ENCODE data around the gene CYBRD1.
"Not testable (repeated sequence)": the region's sequence is repeated elsewhere in the genome, so short reads cannot be mapped to it uniquely, and the experiment has no call there.

The CYBRD1 gene, protein sequence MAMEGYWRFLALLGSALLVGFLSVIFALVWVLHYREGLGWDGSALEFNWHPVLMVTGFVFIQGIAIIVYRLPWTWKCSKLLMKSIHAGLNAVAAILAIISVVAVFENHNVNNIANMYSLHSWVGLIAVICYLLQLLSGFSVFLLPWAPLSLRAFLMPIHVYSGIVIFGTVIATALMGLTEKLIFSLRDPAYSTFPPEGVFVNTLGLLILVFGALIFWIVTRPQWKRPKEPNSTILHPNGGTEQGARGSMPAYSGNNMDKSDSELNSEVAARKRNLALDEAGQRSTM

DNA sequence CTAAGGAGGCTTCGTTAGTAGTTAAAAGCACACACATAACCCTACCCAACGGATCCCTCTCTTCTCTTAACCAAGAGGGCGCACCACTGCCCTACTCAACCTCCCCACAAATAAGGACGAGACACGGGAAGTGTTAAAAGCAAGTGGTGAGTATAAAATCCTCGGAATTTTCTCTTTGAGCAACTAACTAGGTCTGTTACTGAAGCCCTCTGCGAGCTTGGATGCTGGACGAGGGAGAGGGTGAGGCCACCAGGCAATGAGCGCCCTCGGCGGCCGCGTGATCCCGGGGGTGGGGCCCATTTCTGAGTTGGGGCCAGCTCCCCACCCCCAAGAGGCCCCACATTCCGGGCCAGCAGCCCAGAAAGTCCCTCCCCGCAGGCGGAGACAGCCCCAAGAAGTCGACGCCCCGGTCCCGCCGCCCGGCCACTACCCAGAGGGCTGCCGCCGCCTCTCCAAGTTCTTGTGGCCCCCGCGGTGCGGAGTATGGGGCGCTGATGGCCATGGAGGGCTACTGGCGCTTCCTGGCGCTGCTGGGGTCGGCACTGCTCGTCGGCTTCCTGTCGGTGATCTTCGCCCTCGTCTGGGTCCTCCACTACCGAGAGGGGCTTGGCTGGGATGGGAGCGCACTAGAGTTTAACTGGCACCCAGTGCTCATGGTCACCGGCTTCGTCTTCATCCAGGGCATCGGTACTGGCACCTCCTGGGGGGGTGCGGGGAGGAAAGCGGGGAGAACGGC lies at the start of gene CYBRD1:
CYBRD1 (plus strand) TSS at position 423 of the 736 bp plus-strand sequence; CDS start at position 495, 72 bp downstream.
- Mint-ChIP-seq H3K9me3 (no peaks in the 10 kb centered on the region), H3K4me3 (peak within 1 kb of the TSS; percentile 74), H3K27me3 (peaks cover 68% of the 10 kb centered on the region), H3K27ac (no peak within 1 kb of the TSS), H3K4me1 (peaks cover 13% of the 10 kb centered on the region), H3K36me3 (peaks cover 7% of the 10 kb centered on the region)
- peak; percentile 48 for ATAC-seq

GRCh38 chr2:171475979-171476378 lies 46.3 kb upstream of the CYBRD1 start:
- Mint-ChIP-seq H3K27me3 (no peaks in the 10 kb centered on the region), H3K36me3 (peaks cover 67% of the 10 kb centered on the region)
- no peak for ATAC-seq

DNA sequence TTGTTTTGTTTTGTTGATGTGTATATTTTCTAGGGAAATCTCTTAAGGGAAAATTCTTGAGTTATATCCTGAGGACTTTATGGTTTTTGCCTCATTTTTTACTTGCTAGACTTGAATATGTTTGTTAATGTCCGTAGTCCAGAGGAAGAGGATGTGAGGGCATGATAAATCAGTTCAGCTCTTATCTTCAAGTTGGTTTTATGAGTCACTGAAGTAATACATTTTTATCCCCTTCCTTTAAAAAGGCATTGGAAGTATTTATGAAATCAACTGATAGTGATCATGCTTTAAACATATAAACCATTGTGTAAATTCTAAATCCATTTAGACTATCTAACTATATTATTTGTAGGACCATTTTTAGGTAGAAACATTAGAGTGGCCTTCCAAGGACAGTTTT lies 43.9 kb upstream of the CYBRD1 start:
- Mint-ChIP-seq H3K4me1 (no peaks in the 10 kb centered on the region), H3K36me3 (peaks cover 71% of the 10 kb centered on the region), H3K4me3 (no peak overlapping the region), H3K27me3 (no peaks in the 10 kb centered on the region), H3K27ac (no peak overlapping the region), H3K9me3 (no peaks in the 10 kb centered on the region)
- no peak for ATAC-seq

More at GRCh38 chr2:171475979-171476378, 46.3 kb upstream of the CYBRD1 start:
- Mint-ChIP-seq H3K27ac (no peak overlapping the region), H3K4me1 (no peaks in the 10 kb centered on the region), H3K9me3 (no peaks in the 10 kb centered on the region), H3K4me3 (no peak overlapping the region)

DNA sequence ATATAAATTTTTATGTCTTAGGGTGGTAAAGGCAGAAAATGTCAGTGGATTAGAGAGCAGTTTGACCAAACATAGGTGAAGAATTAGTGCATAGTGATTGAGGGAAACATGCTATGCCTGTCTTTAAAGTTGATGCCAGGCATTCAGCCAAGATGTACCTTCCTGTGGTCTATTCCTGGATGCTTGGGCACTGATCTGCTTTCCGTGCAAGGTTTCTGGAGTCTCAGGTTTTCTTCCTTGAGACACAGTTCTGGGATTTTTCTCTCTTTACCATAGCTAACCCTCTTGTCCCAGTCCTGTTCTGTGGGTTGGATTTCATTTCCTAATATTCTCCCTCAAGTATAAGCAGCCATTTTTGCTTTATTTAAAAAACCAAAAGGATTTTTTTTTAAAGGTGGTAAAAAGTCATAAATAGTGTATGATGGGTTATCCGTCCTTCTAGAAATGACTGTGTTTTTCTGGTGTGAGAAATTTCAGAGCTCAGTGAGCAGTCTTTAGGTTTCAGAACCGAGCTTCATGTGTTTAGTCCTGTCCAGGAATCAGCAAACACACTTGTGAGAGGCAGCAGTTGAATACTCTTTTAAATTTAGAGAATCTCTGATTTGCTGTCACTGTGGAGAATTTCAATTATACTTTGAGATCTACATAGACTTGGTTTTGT lies 43.0 kb upstream of the CYBRD1 start:
- H3K4me1 Mint-ChIP-seq, result no peaks in the 10 kb centered on the region
- peaks cover 63% of the 10 kb centered on the region for H3K36me3 Mint-ChIP-seq
- H3K27me3 Mint-ChIP-seq, result no peaks in the 10 kb centered on the region
- no peaks in the 10 kb centered on the region for H3K9me3 Mint-ChIP-seq
- ATAC-seq, result no peak
- no peak overlapping the region for H3K27ac Mint-ChIP-seq
- H3K4me3 Mint-ChIP-seq, result no peak overlapping the region

- peaks cover 61% of the 10 kb centered on the region for H3K36me3 Mint-ChIP-seq
These were observed 41.4 kb upstream of the CYBRD1 start for GRCh38 chr2:171480908-171481307.

DNA sequence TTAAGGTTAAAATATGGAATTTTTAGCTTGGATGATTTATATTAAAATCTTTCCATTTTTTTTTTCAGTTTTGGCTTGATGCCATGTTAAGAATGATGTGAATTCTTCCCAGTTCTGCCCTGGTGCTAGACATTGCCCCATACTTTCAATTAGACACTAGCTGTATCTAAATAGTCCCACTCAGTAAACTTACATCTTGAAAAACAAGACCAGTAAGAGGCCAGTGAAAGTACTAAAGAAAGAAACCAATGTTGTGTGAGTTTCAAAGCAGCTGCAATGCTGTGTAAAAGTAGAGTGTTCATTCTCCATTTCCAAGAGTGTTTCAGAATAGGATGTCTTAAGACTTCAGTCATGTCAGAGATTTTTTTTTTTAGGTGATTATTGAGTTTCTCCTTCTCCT lies 40.0 kb upstream of the CYBRD1 start:
- Mint-ChIP-seq H3K4me3 (no peak overlapping the region), H3K27ac (no peak overlapping the region), H3K36me3 (peaks cover 71% of the 10 kb centered on the region), H3K4me1 (no peaks in the 10 kb centered on the region), H3K27me3 (no peaks in the 10 kb centered on the region), H3K9me3 (no peaks in the 10 kb centered on the region)
- ATAC-seq, result no peak

More at GRCh38 chr2:171480908-171481307, 41.4 kb upstream of the CYBRD1 start:
- H3K27me3 Mint-ChIP-seq, result no peaks in the 10 kb centered on the region
- H3K27ac Mint-ChIP-seq, result no peak overlapping the region
- H3K9me3 Mint-ChIP-seq, result no peaks in the 10 kb centered on the region
- H3K4me3 Mint-ChIP-seq, result no peak overlapping the region
- ATAC-seq, result no peak
- no peaks in the 10 kb centered on the region for H3K4me1 Mint-ChIP-seq

DNA sequence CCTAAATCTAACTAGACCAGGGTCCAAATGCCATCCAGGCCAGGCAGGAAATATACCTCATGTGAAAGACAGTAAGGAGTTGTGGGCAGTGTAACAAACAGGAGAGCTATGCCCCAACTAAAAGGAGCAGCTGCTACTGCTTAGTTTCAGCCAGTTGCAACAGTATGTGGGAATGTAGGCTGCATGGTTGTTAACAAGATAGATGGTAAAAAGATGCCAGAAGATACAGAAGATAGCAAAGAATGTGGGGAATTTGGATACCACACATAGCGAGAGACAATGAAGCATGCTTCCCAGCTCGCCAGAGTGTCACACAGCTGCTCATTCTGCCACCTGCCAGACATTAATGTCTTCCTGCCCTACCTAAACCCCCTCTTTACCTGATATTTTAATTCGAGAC lies 39.4 kb upstream of the CYBRD1 start:
- no peak for ATAC-seq
- H3K4me3 Mint-ChIP-seq, result no peak overlapping the region

DNA sequence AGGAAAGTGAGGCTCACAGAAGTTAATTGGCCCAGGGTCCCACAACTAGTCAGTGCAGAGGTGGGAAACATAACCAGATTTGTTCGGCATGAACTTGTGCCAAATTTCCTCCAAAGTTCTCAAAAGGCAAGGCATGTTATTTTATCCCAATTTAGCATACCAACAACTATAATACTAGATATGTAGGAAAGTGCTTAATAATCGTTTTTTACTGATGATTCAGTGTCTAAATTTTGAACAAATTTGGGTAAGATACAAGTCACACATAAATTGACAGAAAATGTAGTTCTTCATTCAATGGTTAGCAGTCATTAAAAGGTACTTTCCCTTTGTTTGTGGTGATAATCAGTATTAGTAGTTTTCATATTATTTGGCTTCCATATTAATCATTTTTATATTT lies 38.5 kb upstream of the CYBRD1 start:
- Mint-ChIP-seq H3K36me3 (peaks cover 71% of the 10 kb centered on the region), H3K9me3 (no peaks in the 10 kb centered on the region), H3K4me3 (no peak overlapping the region), H3K4me1 (no peaks in the 10 kb centered on the region), H3K27ac (no peak overlapping the region), H3K27me3 (no peaks in the 10 kb centered on the region)
- no peak for ATAC-seq

More for the DNA sequence above, 39.4 kb upstream of the CYBRD1 start:
- no peaks in the 10 kb centered on the region for H3K9me3 Mint-ChIP-seq
- no peaks in the 10 kb centered on the region for H3K27me3 Mint-ChIP-seq
- no peak overlapping the region for H3K27ac Mint-ChIP-seq
- H3K36me3 Mint-ChIP-seq, result peaks cover 70% of the 10 kb centered on the region
- no peaks in the 10 kb centered on the region for H3K4me1 Mint-ChIP-seq

DNA sequence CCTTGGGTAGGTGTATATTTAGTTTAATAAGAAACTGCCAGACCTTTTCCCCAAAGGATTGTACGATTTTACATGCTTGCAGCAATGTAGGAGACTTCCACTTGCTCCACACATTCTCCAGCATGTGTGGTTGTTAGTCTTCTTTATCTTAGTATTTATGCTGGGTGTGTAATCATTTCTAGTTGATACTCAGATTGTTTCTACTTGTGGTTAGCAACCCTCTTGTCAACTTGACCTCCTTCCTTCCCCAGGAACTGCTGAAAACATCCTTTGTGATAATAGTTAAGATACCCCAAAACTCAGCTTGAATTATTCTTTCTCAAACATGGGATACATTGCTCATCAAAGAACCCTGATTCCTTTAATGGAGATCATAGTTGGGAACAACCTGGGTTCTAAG lies 37.2 kb upstream of the CYBRD1 start:
- H3K36me3 Mint-ChIP-seq, result peaks cover 63% of the 10 kb centered on the region
- no peak overlapping the region for H3K27ac Mint-ChIP-seq

GRCh38 chr2:171487201-171487600 lies 35.1 kb upstream of the CYBRD1 start:
- no peaks in the 10 kb centered on the region for H3K9me3 Mint-ChIP-seq
- no peaks in the 10 kb centered on the region for H3K27me3 Mint-ChIP-seq
- H3K4me3 Mint-ChIP-seq, result no peak overlapping the region
- ATAC-seq, result no peak
- H3K4me1 Mint-ChIP-seq, result no peaks in the 10 kb centered on the region
- peaks cover 59% of the 10 kb centered on the region for H3K36me3 Mint-ChIP-seq
- no peak overlapping the region for H3K27ac Mint-ChIP-seq

More for the DNA sequence above, 37.2 kb upstream of the CYBRD1 start:
- H3K9me3 Mint-ChIP-seq, result no peaks in the 10 kb centered on the region
- H3K27me3 Mint-ChIP-seq, result no peaks in the 10 kb centered on the region
- no peaks in the 10 kb centered on the region for H3K4me1 Mint-ChIP-seq
- ATAC-seq, result no peak
- H3K4me3 Mint-ChIP-seq, result no peak overlapping the region

DNA sequence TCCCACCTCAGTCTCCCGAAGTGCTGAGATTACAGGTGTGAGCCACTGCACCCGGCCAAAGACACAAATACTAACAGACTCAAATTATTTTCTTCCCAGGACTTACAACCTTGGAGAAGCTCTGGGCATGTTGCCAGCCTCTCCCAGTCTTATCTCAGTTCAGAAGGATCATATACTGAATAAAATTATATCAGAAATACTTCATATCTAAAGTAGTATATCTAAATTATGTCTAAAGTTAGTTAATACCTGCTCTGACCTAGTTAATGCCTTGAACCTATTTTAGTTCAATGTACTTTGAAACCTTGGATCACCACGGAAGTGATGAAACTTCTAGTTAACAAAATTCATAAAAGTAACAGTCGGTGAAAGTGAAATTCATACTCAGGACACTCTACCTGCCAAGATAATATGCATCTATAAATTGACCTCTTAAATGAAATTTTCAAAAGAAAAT lies 34.4 kb upstream of the CYBRD1 start:
- Mint-ChIP-seq H3K4me1 (no peaks in the 10 kb centered on the region), H3K27me3 (no peaks in the 10 kb centered on the region), H3K9me3 (no peaks in the 10 kb centered on the region), H3K4me3 (no peak overlapping the region), H3K36me3 (peaks cover 52% of the 10 kb centered on the region), H3K27ac (no peak overlapping the region)
- no peak for ATAC-seq

- Mint-ChIP-seq H3K27ac (no peak overlapping the region), H3K9me3 (peaks cover 3% of the 10 kb centered on the region), H3K27me3 (no peaks in the 10 kb centered on the region), H3K4me3 (no peak overlapping the region), H3K4me1 (no peaks in the 10 kb centered on the region), H3K36me3 (peaks cover 37% of the 10 kb centered on the region)
- ATAC-seq, result no peak
These were observed 31.7 kb upstream of the CYBRD1 start for GRCh38 chr2:171490577-171490976.

GRCh38 chr2:171491292-171491691 lies 31.0 kb upstream of the CYBRD1 start:
- Mint-ChIP-seq H3K27me3 (no peaks in the 10 kb centered on the region), H3K36me3 (peaks cover 36% of the 10 kb centered on the region), H3K4me3 (no peak overlapping the region), H3K4me1 (no peaks in the 10 kb centered on the region), H3K27ac (no peak overlapping the region), H3K9me3 (peaks cover 3% of the 10 kb centered on the region)
- ATAC-seq, result no peak

DNA sequence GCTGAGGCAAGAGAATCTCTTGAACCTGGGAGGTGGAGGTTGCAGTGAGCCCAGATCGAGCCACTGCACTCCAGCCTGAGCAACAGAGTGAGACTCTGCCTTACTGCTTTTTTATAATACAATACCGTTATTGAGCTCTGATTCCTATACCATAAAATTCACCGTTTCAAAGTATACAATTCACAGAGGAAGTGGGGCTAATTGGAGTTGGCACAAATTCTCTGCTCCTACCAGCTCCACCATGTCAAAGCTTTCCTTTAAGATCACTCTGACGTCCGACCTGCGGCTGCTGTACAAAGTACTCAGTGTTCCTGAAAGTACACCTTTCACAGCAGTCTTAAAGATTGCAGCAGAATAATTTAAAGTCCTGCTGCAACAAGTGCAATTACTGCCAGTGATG lies 29.6 kb upstream of the CYBRD1 start:
- Mint-ChIP-seq H3K4me1 (no peaks in the 10 kb centered on the region), H3K27ac (no peak overlapping the region), H3K4me3 (no peak overlapping the region), H3K27me3 (no peaks in the 10 kb centered on the region), H3K9me3 (peaks cover 6% of the 10 kb centered on the region), H3K36me3 (peaks cover 36% of the 10 kb centered on the region)
- no peak for ATAC-seq

DNA sequence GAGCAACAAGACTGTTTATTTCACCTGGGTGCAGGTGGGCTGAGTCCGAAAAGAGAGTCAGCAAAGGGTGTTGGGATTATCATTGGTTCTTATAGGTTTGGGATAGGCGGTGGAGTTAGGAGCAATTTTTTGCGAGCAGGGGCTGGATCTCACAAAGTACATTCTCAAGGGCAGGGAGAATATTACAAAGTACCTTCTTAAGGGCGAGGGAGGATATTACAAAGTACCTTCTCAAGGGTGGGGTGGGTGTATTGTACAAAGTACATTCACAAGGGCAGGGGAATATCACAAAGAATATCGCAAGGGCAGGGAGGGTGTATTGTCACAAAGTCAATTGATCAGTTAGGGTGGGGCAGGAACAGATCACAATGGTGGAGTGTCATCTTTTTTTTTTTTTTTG lies 24.6 kb upstream of the CYBRD1 start:
- not testable (repeated sequence) for H3K9me3 Mint-ChIP-seq, H3K4me1 Mint-ChIP-seq
- peaks cover 14% of the 10 kb centered on the region for H3K36me3 Mint-ChIP-seq

More for the DNA sequence above, 24.6 kb upstream of the CYBRD1 start:
- ATAC-seq, H3K27ac Mint-ChIP-seq, H3K4me3 Mint-ChIP-seq, H3K27me3 Mint-ChIP-seq: not testable (repeated sequence)
